ENCODE results near the gene DENND1B.
"Not testable (repeated sequence)": the region's sequence is repeated elsewhere in the genome, so short reads cannot be mapped to it uniquely, and the experiment has no call there.

Gene DENND1B

GRCh38 chr1:197590687-197591086, 184.6 kb downstream of the DENND1B start:
- DNase-seq (ENCODE audit: extremely low spot score, insufficient read length, low read depth), result no peak
- no peak for FAIRE-seq

GRCh38 chr1:197585809-197586208, 189.5 kb downstream of the DENND1B start:
- DNase-seq (ENCODE audit: extremely low spot score, insufficient read length, low read depth) (no peak), FAIRE-seq (no peak)

- FAIRE-seq, result no peak
Measured at GRCh38 chr1:197577580-197577979, 197.7 kb downstream of the DENND1B start.

GRCh38 chr1:197575531-197575930, 199.7 kb downstream of the DENND1B start:
- not testable (repeated sequence) for DNase-seq (ENCODE audit: extremely low spot score, insufficient read length, low read depth); FAIRE-seq

More at GRCh38 chr1:197577580-197577979, 197.7 kb downstream of the DENND1B start:
- no peak for DNase-seq (ENCODE audit: extremely low spot score, insufficient read length, low read depth)

GRCh38 chr1:197572169-197572568, 203.1 kb downstream of the DENND1B start:
- FAIRE-seq (no peak), DNase-seq (ENCODE audit: extremely low spot score, insufficient read length, low read depth) (no peak)

GRCh38 chr1:197567442-197567841, 207.8 kb downstream of the DENND1B start:
- DNase-seq (ENCODE audit: extremely low spot score, insufficient read length, low read depth), result no peak
- no peak for FAIRE-seq

- FAIRE-seq (no peak), DNase-seq (ENCODE audit: extremely low spot score, insufficient read length, low read depth) (no peak)
Measured at GRCh38 chr1:197561041-197561440, 214.2 kb downstream of the DENND1B start.

GRCh38 chr1:197559655-197560054, 215.6 kb downstream of the DENND1B start:
- FAIRE-seq (no peak), DNase-seq (ENCODE audit: extremely low spot score, insufficient read length, low read depth) (no peak)

GRCh38 chr1:197559244-197559643, 216.0 kb downstream of the DENND1B start:
- FAIRE-seq, result no peak
- no peak for DNase-seq (ENCODE audit: extremely low spot score, insufficient read length, low read depth)

GRCh38 chr1:197557302-197557701, 218.0 kb downstream of the DENND1B start:
- FAIRE-seq (no peak), DNase-seq (ENCODE audit: extremely low spot score, insufficient read length, low read depth) (no peak)

- FAIRE-seq (no peak), DNase-seq (ENCODE audit: extremely low spot score, insufficient read length, low read depth) (no peak)
Measured at GRCh38 chr1:197553281-197553680, 222.0 kb downstream of the DENND1B start.

GRCh38 chr1:197546989-197547388, 228.3 kb downstream of the DENND1B start:
- no peak for DNase-seq (ENCODE audit: extremely low spot score, insufficient read length, low read depth)
- FAIRE-seq, result no peak

- no peak for FAIRE-seq
- DNase-seq (ENCODE audit: extremely low spot score, insufficient read length, low read depth), result no peak
Measured at GRCh38 chr1:197544553-197544952, 230.7 kb downstream of the DENND1B start.

- FAIRE-seq, result no peak
- DNase-seq (ENCODE audit: extremely low spot score, insufficient read length, low read depth), result no peak
Measured at GRCh38 chr1:197544130-197544529, 231.2 kb downstream of the DENND1B start.

- FAIRE-seq, result no peak
- DNase-seq (ENCODE audit: extremely low spot score, insufficient read length, low read depth), result no peak
Measured at GRCh38 chr1:197541411-197541810, 233.9 kb downstream of the DENND1B start.

- DNase-seq (ENCODE audit: extremely low spot score, insufficient read length, low read depth), result no peak
Measured at GRCh38 chr1:197526736-197527371, 248.4 kb downstream of the DENND1B start.

GRCh38 chr1:197521118-197521739, 254.1 kb downstream of the DENND1B start:
- FAIRE-seq, result peak; percentile 77
- no peak for DNase-seq (ENCODE audit: extremely low spot score, insufficient read length, low read depth)

More at GRCh38 chr1:197526736-197527371, 248.4 kb downstream of the DENND1B start:
- FAIRE-seq, result no peak

GRCh38 chr1:197519741-197520334, 255.4 kb downstream of the DENND1B start:
- no peak for FAIRE-seq

GRCh38 chr1:197515421-197515820, 259.9 kb downstream of the DENND1B start:
- no peak for DNase-seq (ENCODE audit: extremely low spot score, insufficient read length, low read depth)
- no peak for FAIRE-seq

More at GRCh38 chr1:197519741-197520334, 255.4 kb downstream of the DENND1B start:
- no peak for DNase-seq (ENCODE audit: extremely low spot score, insufficient read length, low read depth)

- no peak for FAIRE-seq
- DNase-seq (ENCODE audit: extremely low spot score, insufficient read length, low read depth), result no peak
Measured at GRCh38 chr1:197510691-197511378, 264.4 kb downstream of the DENND1B start.

- FAIRE-seq, result no peak
- DNase-seq (ENCODE audit: extremely low spot score, insufficient read length, low read depth), result no peak
Measured at GRCh38 chr1:197496722-197497121, 278.6 kb downstream of the DENND1B start.

Measured in GM18507 (cell line).